ENCODE measurements around the gene NPBWR2. TPM values are rescaled to one million over a fixed set of nuclear protein-coding genes. Genes with fewer than 3 reads are reported as not detected.
A peak's percentile ranks its signal among the peaks of the same experiment; 100 is the strongest.

NPBWR2 gene
- total RNA-seq, 1 donor from 2014 or later, result not detected

- TF ChIP-seq CTCF (IDR thresholded peaks at IDR 0.05; ENCODE audit: unreplicated experiment), result no peak
- no peaks in the 10 kb centered on the region for H3K36me3 Mint-ChIP-seq (ENCODE audit: low read depth, unreplicated experiment)
- H3K9me3 Mint-ChIP-seq (ENCODE audit: unreplicated experiment), result no peaks in the 10 kb centered on the region
- H3K4me1 Mint-ChIP-seq (ENCODE audit: unreplicated experiment), result peaks cover 42% of the 10 kb centered on the region
- peak; percentile 51 for DNase-seq (ENCODE audit: low spot score)
- H3K27me3 Mint-ChIP-seq (ENCODE audit: unreplicated experiment), result peaks cover 9% of the 10 kb centered on the region
- H3K27ac Mint-ChIP-seq (ENCODE audit: unreplicated experiment), result no peak overlapping the region
- H3K4me3 Mint-ChIP-seq (ENCODE audit: unreplicated experiment), result no peak overlapping the region
Observed at GRCh38 chr20:64055893-64056638, 51.3 kb downstream of the NPBWR2 start.

GRCh38 chr20:64055396-64055892 is 51.9 kb downstream of the NPBWR2 start:
- H3K4me3 Mint-ChIP-seq (ENCODE audit: unreplicated experiment), result peak overlapping the region; percentile 84
- peaks cover 42% of the 10 kb centered on the region for H3K4me1 Mint-ChIP-seq (ENCODE audit: unreplicated experiment)
- no peaks in the 10 kb centered on the region for H3K36me3 Mint-ChIP-seq (ENCODE audit: low read depth, unreplicated experiment)
- H3K27ac Mint-ChIP-seq (ENCODE audit: unreplicated experiment), result peak overlapping the region; percentile 82
- TF ChIP-seq CTCF (IDR thresholded peaks at IDR 0.05; ENCODE audit: unreplicated experiment), result no peak
- no peak for DNase-seq (ENCODE audit: low spot score)
- H3K9me3 Mint-ChIP-seq (ENCODE audit: unreplicated experiment), result no peaks in the 10 kb centered on the region
- peaks cover 11% of the 10 kb centered on the region for H3K27me3 Mint-ChIP-seq (ENCODE audit: unreplicated experiment)

- peak overlapping the region; percentile 92 for H3K27ac Mint-ChIP-seq (ENCODE audit: unreplicated experiment)
Observed at GRCh38 chr20:64053841-64054661, 53.3 kb downstream of the NPBWR2 start.

More at GRCh38 chr20:64053841-64054661, 53.3 kb downstream of the NPBWR2 start:
- peak; percentile 71 for DNase-seq (ENCODE audit: low spot score)
- H3K27me3 Mint-ChIP-seq (ENCODE audit: unreplicated experiment), result peaks cover 12% of the 10 kb centered on the region
- H3K36me3 Mint-ChIP-seq (ENCODE audit: low read depth, unreplicated experiment), result no peaks in the 10 kb centered on the region
- TF ChIP-seq CTCF (IDR thresholded peaks at IDR 0.05; ENCODE audit: unreplicated experiment), result no peak
- H3K9me3 Mint-ChIP-seq (ENCODE audit: unreplicated experiment), result no peaks in the 10 kb centered on the region
- H3K4me1 Mint-ChIP-seq (ENCODE audit: unreplicated experiment), result peaks cover 42% of the 10 kb centered on the region
- peak overlapping the region; percentile 72 for H3K4me3 Mint-ChIP-seq (ENCODE audit: unreplicated experiment)

Small RNA genes lying within 50 kb of the gene (microRNA-seq; reads per million reads assigned to microRNA genes)
- 5.4 reads per million, percentile 50 among the genes with 10 or more reads in this experiment for gene MIR6813 (ENCODE audit: unreplicated experiment)

Other genes starting within 250 kb of the NPBWR2 start
- not detected for gene ABHD16B, start 246.1 kb downstream of the NPBWR2 start, total RNA-seq (ENCODE audit: unreplicated experiment)
- gene TPD52L2, start 242.3 kb downstream of the NPBWR2 start, total RNA-seq (ENCODE audit: unreplicated experiment), result 85.5 TPM
- gene DNAJC5, start 212.4 kb downstream of the NPBWR2 start, total RNA-seq (ENCODE audit: unreplicated experiment), result 54.4 TPM
- 40.1 TPM for gene UCKL1, start 151.1 kb downstream of the NPBWR2 start, total RNA-seq (ENCODE audit: unreplicated experiment)
- gene ZNF512B, start 137.6 kb downstream of the NPBWR2 start, total RNA-seq (ENCODE audit: unreplicated experiment), result 40.8 TPM
- gene SAMD10, start 127.9 kb downstream of the NPBWR2 start, total RNA-seq (ENCODE audit: unreplicated experiment), result 5.0 TPM
- 73.4 TPM for gene PRPF6, start 126.4 kb downstream of the NPBWR2 start, total RNA-seq (ENCODE audit: unreplicated experiment)
- 14.2 TPM for gene C20orf204, start 71.4 kb downstream of the NPBWR2 start, total RNA-seq (ENCODE audit: unreplicated experiment)
- 149 TPM for gene SOX18, start 57.9 kb downstream of the NPBWR2 start, total RNA-seq (ENCODE audit: unreplicated experiment)
- gene TCEA2, start 44.4 kb downstream of the NPBWR2 start, total RNA-seq (ENCODE audit: unreplicated experiment), result 123 TPM
- 26.2 TPM for gene RGS19, start 28.0 kb downstream of the NPBWR2 start, total RNA-seq (ENCODE audit: unreplicated experiment)
- 10.2 TPM for gene OPRL1, start 27.5 kb downstream of the NPBWR2 start, total RNA-seq (ENCODE audit: unreplicated experiment)
- gene LKAAEAR1, start 23.2 kb downstream of the NPBWR2 start, total RNA-seq (ENCODE audit: unreplicated experiment), result not detected
- 0.74 TPM for gene MYT1, start 56.9 kb upstream of the NPBWR2 start, total RNA-seq (ENCODE audit: unreplicated experiment)
- gene PCMTD2, start 148.2 kb upstream of the NPBWR2 start, total RNA-seq (ENCODE audit: unreplicated experiment), result 104 TPM

All from endothelial cell (in vitro differentiated cells).